ENCODE measurements around the gene IP6K3. TPM values are rescaled to one million over a fixed set of nuclear protein-coding genes. Genes with fewer than 3 reads are reported as not detected.

IP6K3 gene
- total RNA-seq, 1 donor from 2014 or later: not detected

DNA sequence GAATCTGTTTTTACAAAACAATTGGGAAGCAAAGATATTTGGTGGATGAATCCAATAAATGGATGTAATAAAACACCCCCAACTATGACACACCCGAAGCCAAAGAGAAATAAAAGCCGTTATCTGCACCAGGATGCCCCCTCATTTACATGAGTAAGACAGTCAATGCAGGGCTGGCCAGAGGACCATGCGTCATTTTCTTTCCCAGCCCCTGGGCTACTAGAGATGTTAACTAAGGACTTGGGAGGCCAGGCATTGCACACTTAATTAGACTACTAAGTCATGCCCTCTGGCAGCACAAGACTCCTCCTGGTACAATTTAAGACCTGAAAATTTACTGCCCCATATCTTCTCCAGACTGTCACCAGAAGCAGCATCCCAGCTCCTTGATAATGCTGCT, 39.1 kb upstream of the IP6K3 start:
- Mint-ChIP-seq H3K4me3 (peak overlapping the region; percentile 58), H3K27ac (no peak overlapping the region), H3K36me3 (ENCODE audit: low read depth) (peaks cover 38% of the 10 kb centered on the region), H3K27me3 (ENCODE audit: insufficient read depth) (no peaks in the 10 kb centered on the region), H3K9me3 (no peaks in the 10 kb centered on the region), H3K4me1 (ENCODE audit: low read depth) (peaks cover 43% of the 10 kb centered on the region)
- intact Hi-C loops (cut with micrococcal nuclease): loop anchor here (5.0 to 10.0 kb wide), 8 partner anchors 77 to 742 kb away; partner anchors contain the start of genes CUTA, KIFC1, NUDT3 and PHF1
- no peak for DNase-seq (ENCODE audit: low spot score)

DNA sequence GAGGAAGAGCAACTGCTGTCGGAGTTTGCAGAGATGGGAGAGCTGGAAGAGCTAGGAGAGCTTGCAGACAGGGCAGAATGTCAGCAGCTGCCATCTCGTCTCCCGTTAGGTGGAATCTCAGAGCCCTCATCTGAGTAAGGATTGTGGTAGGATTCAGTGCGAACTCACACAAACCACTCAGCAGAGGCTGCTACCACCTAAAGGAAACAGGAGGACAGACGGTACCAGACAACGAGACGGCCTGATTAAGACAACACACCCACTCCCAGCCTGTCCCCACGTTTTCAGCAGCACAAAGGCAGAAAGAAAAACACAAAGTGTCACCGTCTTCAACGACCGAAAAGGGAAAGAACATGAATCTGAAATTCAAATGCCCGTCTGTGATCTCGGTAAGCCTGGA, 38.1 kb upstream of the IP6K3 start:
- Mint-ChIP-seq H3K36me3 (ENCODE audit: low read depth) (peaks cover 46% of the 10 kb centered on the region), H3K4me1 (ENCODE audit: low read depth) (peaks cover 42% of the 10 kb centered on the region), H3K27me3 (ENCODE audit: insufficient read depth) (no peaks in the 10 kb centered on the region), H3K4me3 (no peak overlapping the region), H3K27ac (peak overlapping the region; percentile 20), H3K9me3 (no peaks in the 10 kb centered on the region)
- intact Hi-C loops (cut with micrococcal nuclease): loop anchor here (5.0 to 10.0 kb wide), 8 partner anchors 78 to 743 kb away; partner anchors contain the start of genes CUTA, KIFC1, NUDT3 and PHF1
- no peak for DNase-seq (ENCODE audit: low spot score)

DNA sequence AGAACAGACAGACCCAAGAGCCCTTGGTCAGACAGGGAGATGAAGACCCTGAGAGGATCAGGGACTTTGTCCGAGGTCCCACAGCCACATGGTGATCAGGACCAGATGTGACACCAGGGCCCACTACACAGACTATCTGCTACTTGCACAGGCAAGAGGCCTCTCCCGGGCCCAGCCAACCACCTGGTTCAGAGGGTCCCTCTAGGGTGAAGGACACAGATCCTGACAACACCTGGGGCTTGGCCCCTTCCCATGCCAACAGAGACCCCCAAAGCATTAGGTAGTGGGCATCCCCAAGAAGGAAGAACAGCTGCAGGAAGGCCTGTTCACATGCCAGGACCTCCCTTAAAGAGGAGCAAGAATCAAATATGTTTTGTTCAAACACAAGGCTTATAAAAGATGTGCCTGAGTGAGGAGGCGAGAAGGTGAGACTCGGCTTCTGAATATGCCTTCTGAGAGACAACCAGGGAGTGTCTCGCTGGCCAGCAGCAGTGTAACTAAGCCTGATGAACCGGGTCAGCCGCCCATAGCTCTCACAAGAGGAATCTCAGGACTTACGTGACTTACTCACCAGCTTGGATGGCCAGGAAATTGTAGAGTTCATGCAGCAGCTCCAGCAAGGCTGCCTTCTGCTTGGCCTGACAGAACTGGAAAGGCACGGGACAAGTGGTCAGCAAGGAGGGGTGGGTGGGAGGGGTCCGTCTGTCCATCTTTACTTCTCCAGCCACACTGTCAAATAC, 37.2 kb upstream of the IP6K3 start:
- Mint-ChIP-seq H3K4me3 (no peak overlapping the region), H3K9me3 (no peaks in the 10 kb centered on the region), H3K4me1 (ENCODE audit: low read depth) (peaks cover 33% of the 10 kb centered on the region), H3K27me3 (ENCODE audit: insufficient read depth) (no peaks in the 10 kb centered on the region), H3K36me3 (ENCODE audit: low read depth) (peaks cover 53% of the 10 kb centered on the region), H3K27ac (no peak overlapping the region)
- DNase-seq (ENCODE audit: low spot score): no peak
- intact Hi-C loops (cut with micrococcal nuclease): loop anchor here (10.0 kb wide), 4 partner anchors 369 to 611 kb away; partner anchors contain the start of genes CUTA, NUDT3 and PHF1

DNA sequence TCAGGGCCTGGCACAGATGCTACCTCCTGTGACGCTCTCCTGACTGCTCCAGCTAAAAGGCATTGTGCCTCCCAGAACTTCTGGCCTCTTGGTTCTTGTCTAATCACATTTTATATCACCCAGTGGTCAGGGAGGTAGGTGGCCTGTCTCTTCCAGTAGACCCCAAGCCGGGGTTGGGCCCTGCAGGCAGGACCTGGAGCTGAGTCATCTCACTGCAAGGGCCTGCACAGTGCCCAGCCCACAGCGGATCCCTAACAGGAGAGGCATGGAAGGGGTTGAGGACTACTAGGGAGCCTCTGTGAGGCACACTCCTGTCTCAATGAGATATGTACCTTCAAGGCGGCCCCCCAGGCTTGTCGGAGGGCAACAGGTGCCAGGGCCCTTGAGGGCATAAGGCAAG, 35.9 kb upstream of the IP6K3 start:
- intact Hi-C loops (cut with micrococcal nuclease): loop anchor here (10.0 kb wide), 4 partner anchors 368 to 612 kb away; partner anchors contain the start of genes CUTA, NUDT3 and PHF1
- Mint-ChIP-seq H3K36me3 (ENCODE audit: low read depth) (peaks cover 63% of the 10 kb centered on the region), H3K4me1 (ENCODE audit: low read depth) (peaks cover 30% of the 10 kb centered on the region), H3K4me3 (no peak overlapping the region), H3K27ac (no peak overlapping the region), H3K27me3 (ENCODE audit: insufficient read depth) (no peaks in the 10 kb centered on the region), H3K9me3 (no peaks in the 10 kb centered on the region)
- DNase-seq (ENCODE audit: low spot score): no peak

DNA sequence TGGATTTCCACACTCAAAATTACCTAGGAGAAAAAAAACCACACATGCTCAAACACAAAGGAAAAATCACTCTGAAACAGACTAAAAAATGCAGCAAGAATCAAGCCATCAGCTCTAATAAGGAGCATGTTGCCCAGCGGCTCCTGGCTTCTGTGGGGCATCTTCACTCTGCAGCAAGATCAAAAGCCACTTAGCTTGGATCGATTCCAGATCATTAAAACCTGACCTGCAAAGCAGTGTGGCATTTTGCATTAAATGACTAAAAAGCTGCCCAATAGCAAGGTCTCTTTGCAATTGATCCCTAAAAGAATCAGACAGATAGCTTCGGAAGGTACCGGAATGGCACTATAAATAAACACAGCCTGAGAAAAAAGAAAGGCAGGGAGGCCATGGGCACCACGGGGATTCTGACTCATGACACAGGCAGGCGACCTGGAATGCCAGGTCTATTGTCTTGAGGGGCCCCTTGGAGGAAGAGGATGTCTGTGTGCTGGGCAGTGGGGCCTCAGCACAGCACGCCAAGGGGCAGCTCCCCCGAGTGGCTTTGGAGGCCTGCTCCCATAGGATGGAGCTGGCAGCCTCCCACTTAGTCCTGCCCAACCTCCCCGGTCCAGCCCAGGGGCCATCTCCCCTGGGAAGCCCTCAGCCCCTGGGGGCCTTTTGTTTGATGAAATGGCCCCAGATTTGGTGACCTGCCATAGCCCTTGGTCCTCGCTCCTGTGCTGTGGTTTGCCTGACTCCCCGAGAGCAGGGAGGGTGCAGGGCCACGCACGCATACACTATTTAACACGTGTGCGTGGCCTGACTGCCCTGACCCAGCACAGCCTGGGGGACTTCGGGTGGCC, 34.6 kb upstream of the IP6K3 start:
- Mint-ChIP-seq H3K27ac (no peak overlapping the region), H3K9me3 (no peaks in the 10 kb centered on the region), H3K27me3 (ENCODE audit: insufficient read depth) (no peaks in the 10 kb centered on the region), H3K4me3 (no peak overlapping the region), H3K36me3 (ENCODE audit: low read depth) (peaks cover 68% of the 10 kb centered on the region), H3K4me1 (ENCODE audit: low read depth) (peaks cover 18% of the 10 kb centered on the region)
- DNase-seq (ENCODE audit: low spot score): no peak
- intact Hi-C loops (cut with micrococcal nuclease): loop anchor here (10.0 kb wide), 4 partner anchors 367 to 613 kb away; partner anchors contain the start of genes CUTA, NUDT3 and PHF1

DNA sequence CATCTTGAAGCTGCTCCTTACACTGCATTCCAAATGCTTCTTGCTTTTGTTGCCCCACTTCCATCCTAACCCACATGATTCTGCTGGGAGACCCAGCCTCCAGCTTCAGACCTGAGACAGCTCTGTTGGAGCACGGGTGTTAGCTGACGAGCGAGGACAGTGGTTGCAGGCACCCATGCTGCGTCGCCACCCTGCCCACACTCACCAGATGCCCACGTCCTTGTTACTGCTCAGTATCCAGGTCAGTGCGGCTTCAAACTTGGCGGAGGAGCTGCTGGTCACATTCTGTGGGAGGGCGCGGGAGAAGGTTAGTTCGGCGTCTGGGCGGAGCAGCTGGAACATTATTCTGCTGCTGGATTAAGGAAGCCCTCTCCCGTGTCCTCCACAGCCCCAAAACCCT, 33.2 kb upstream of the IP6K3 start:
- H3K9me3 Mint-ChIP-seq: no peaks in the 10 kb centered on the region
- intact Hi-C loops (cut with micrococcal nuclease): loop anchor here (10.0 kb wide), 4 partner anchors 365 to 615 kb away; partner anchors contain the start of genes CUTA, NUDT3 and PHF1
- DNase-seq (ENCODE audit: low spot score): no peak
- H3K4me1 Mint-ChIP-seq (ENCODE audit: low read depth): peaks cover 3% of the 10 kb centered on the region
- H3K4me3 Mint-ChIP-seq: no peak overlapping the region
- no peak overlapping the region for H3K27ac Mint-ChIP-seq
- no peaks in the 10 kb centered on the region for H3K27me3 Mint-ChIP-seq (ENCODE audit: insufficient read depth)
- peaks cover 63% of the 10 kb centered on the region for H3K36me3 Mint-ChIP-seq (ENCODE audit: low read depth)

DNA sequence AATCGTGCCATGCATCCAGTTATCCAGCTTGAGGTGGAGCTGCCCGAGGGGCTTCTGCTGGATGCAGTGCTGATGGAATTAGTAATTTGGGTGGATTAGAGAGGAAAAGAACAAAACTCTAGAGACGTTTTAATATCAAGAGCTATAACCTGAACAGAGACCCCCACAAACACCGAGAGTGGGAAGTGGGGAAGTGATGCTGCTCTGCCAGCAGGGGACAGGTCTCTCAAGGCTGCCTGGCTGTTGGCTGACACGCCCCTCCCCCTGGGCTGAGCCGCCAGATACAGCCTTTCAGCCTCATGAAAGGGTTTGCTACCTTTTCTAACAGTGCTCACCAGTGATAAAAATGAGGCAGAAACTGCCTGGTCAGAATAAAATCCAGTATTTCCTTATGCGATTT, 32.6 kb upstream of the IP6K3 start:
- DNase-seq (ENCODE audit: low spot score): no peak
- H3K36me3 Mint-ChIP-seq (ENCODE audit: low read depth): peaks cover 62% of the 10 kb centered on the region
- no peaks in the 10 kb centered on the region for H3K4me1 Mint-ChIP-seq (ENCODE audit: low read depth)
- H3K27me3 Mint-ChIP-seq (ENCODE audit: insufficient read depth): no peaks in the 10 kb centered on the region
- H3K9me3 Mint-ChIP-seq: no peaks in the 10 kb centered on the region
- H3K27ac Mint-ChIP-seq: no peak overlapping the region
- no peak overlapping the region for H3K4me3 Mint-ChIP-seq
- intact Hi-C loops (cut with micrococcal nuclease): no loop called here

DNA sequence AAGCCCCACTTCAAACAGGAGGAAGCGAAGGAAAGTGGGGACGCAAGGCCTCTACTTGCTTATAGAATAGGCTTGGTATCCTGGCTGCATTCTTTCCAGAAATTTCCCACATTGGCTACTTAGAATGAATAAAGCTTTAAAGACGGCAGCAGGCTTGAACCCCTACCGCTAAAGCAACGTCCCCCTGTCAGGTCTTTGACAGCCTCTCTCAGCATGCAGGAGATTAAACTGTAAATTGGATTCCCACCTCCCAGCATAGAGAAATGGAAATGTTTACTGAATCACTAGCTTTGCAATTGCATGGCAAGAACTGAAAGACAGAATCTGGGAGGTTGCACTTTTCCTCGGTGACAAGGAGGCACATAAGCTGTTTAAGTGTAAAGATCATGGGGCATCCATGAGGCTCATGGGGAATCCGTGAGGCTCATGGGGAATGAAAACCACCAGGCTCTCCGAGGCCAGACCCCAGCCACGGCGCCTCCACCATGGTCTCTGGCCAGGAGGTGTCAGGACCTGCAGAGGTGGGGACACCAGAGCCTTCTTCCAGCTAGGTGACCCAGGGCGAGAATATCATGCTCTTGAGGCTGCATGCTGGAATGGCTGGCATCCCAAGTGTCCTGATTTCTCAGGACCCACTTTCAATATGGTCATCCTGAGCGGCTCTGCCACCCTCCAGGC, 31.9 kb upstream of the IP6K3 start:
- intact Hi-C loops (cut with micrococcal nuclease): no loop called here
- no peaks in the 10 kb centered on the region for H3K27me3 Mint-ChIP-seq (ENCODE audit: insufficient read depth)
- no peak overlapping the region for H3K4me3 Mint-ChIP-seq
- no peaks in the 10 kb centered on the region for H3K4me1 Mint-ChIP-seq (ENCODE audit: low read depth)
- peaks cover 56% of the 10 kb centered on the region for H3K36me3 Mint-ChIP-seq (ENCODE audit: low read depth)
- H3K27ac Mint-ChIP-seq: no peak overlapping the region
- H3K9me3 Mint-ChIP-seq: no peaks in the 10 kb centered on the region
- no peak for DNase-seq (ENCODE audit: low spot score)

DNA sequence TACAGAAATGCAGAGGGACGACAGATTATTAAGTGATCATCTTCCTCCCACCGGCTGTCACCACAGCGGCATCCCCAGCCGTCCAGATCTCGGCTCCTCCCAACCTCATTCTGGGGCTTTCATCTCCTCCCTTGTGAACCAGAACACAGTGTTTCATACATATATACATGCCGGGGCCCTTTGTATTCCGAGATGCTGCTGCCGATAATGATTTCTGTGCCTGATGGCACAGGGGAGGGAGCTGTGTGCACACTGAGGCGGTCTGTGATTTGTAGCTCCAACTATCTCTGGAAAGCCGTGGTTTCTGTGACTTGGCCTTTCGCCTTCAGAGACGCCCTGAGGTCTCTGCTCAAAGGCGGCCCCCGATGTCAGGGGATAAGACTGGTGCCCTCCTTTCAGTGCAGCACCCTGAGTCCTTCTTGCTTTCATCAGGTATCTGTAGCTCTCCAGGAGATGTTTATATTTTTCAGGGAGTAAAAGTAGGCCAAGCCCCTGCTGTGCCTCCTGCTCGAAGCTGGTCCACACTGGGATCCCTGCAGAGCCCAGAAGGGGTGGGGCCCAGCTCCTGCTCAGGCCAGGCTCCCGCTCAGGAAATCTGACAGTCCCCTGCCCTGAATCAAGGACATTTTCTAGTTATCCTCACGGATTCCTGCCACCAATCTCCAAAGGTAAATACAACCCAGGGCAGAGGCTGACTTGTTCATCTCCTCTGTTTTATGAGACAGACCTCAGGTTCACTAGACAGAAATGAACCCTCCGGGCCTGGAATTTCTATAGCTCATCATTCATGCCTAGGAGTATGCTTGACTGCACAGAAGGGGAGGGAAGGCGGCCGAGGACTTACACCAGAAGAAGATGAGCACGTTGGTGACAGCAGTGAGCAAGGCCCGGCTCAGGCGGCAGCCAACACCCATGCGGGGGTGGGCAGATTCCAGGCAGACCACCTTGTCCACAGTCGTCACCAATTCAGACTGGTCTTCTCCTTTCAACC, 31.0 kb upstream of the IP6K3 start:
- no peaks in the 10 kb centered on the region for H3K27me3 Mint-ChIP-seq (ENCODE audit: insufficient read depth)
- H3K36me3 Mint-ChIP-seq (ENCODE audit: low read depth): peaks cover 60% of the 10 kb centered on the region
- DNase-seq (ENCODE audit: low spot score): no peak

DNA sequence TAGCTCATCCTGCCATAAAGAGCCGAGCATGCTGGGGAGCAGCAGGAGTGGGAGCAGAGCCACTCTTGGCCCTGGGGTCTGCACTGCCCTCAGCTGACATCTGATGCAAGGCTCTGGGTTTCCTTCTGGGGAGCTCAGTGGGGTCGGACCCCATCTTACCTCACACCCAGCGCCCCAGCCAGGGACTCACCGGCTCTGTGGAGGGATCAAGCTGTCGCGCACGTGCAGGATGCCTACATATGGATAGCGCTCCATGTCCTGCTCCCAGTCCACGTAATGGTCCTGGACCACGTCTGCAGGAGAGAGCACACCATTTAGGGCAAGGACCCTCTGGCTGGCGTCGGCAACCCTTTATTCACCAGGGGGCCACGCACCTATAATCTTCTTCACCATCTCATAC, 30.1 kb upstream of the IP6K3 start:
- no peak for DNase-seq (ENCODE audit: low spot score)
- Mint-ChIP-seq H3K4me3 (no peak overlapping the region), H3K27me3 (ENCODE audit: insufficient read depth) (no peaks in the 10 kb centered on the region), H3K36me3 (ENCODE audit: low read depth) (peaks cover 56% of the 10 kb centered on the region), H3K27ac (no peak overlapping the region), H3K9me3 (no peaks in the 10 kb centered on the region), H3K4me1 (ENCODE audit: low read depth) (no peaks in the 10 kb centered on the region)
- intact Hi-C loops (cut with micrococcal nuclease): no loop called here

More for the DNA sequence above, 31.0 kb upstream of the IP6K3 start:
- no peaks in the 10 kb centered on the region for H3K4me1 Mint-ChIP-seq (ENCODE audit: low read depth)
- H3K27ac Mint-ChIP-seq: no peak overlapping the region
- H3K4me3 Mint-ChIP-seq: no peak overlapping the region
- H3K9me3 Mint-ChIP-seq: no peaks in the 10 kb centered on the region
- intact Hi-C loops (cut with micrococcal nuclease): no loop called here

DNA sequence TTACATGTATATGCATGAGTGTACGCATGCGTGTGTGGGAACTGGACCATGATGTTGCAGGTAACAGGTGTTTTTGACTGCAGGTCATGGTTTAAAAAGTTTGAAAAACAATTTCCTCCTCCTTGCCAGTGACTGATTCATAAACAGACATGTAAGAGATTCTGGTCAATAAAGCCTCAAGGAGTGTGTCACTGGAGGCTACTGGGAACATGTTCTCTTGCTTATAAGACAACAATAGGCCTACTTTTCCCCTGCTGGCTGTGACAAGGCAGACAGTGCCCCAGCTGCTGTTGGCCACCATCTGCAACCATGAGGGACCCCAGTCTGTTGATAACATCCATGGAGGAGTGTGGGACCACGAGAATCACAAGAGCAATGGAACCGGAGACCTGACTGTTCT, 29.5 kb upstream of the IP6K3 start:
- H3K36me3 Mint-ChIP-seq (ENCODE audit: low read depth): peaks cover 55% of the 10 kb centered on the region
- no peaks in the 10 kb centered on the region for H3K27me3 Mint-ChIP-seq (ENCODE audit: insufficient read depth)
- H3K27ac Mint-ChIP-seq: no peak overlapping the region

DNA sequence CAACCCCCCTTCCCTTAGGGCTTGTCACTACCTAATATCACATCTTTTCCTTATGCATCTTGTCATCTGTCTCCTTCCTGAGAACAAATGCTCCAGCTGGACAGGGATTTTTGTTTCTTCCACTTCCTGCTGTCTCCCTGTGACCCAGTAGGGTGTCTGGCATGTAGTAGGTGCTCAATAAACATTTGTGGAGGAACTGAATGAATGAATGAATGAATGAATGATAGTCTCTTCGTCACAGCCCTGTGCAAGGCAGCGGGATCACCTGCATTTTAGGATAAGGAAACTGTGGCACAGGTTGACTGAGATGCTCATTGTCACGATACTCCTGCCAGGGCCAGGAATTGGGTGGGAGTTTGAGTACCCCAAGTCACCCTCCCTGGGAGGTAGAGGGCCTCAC, 28.1 kb upstream of the IP6K3 start:
- H3K9me3 Mint-ChIP-seq: no peaks in the 10 kb centered on the region
- no peak for DNase-seq (ENCODE audit: low spot score)
- H3K36me3 Mint-ChIP-seq (ENCODE audit: low read depth): peaks cover 44% of the 10 kb centered on the region
- no peaks in the 10 kb centered on the region for H3K27me3 Mint-ChIP-seq (ENCODE audit: insufficient read depth)
- intact Hi-C loops (cut with micrococcal nuclease): no loop called here
- no peak overlapping the region for H3K27ac Mint-ChIP-seq
- H3K4me3 Mint-ChIP-seq: no peak overlapping the region
- no peaks in the 10 kb centered on the region for H3K4me1 Mint-ChIP-seq (ENCODE audit: low read depth)

More for the DNA sequence above, 29.5 kb upstream of the IP6K3 start:
- Mint-ChIP-seq H3K4me3 (no peak overlapping the region), H3K9me3 (no peaks in the 10 kb centered on the region), H3K4me1 (ENCODE audit: low read depth) (no peaks in the 10 kb centered on the region)
- DNase-seq (ENCODE audit: low spot score): no peak
- intact Hi-C loops (cut with micrococcal nuclease): no loop called here

All from activated T-helper 1 cell treated with anti-CD3 and anti-CD28 coated beads, Interleukin-12 subunit alpha, Interleukin-12 subunit beta, Interleukin-2, Interleukin-4 antibody, amounts not matched to agents 30 ng/mL and 10 ng/mL and 1 ng/mL, durations not matched to agents 14 hours and 24 hours and 36 hours (primary cell).